ENCODE data around the gene GBA2. TPM values are rescaled to one million over a fixed set of nuclear protein-coding genes. Genes with fewer than 3 reads are reported as not detected.
A peak's percentile ranks its signal among the peaks of the same experiment; 100 is the strongest.

GBA2 gene
- total and polyA plus RNA-seq, 5 donors from 2014 or later: 18.7 to 47.9 (median 23.0) TPM

- Mint-ChIP-seq H3K36me3 (peaks cover 27% of the 10 kb centered on the region), H3K27ac (peak overlapping the region; percentile 55 to 73 (median 71)), H3K4me3 (no peak overlapping the region), H3K27me3 (no peaks in the 10 kb centered on the region), H3K9me3 (peaks cover 0 to 1% (median 0%) of the 10 kb centered on the region in 7 donors), H3K4me1 (peaks cover 0 to 20% (median 13%) of the 10 kb centered on the region in 4 donors)
- peaks cover 4% of the 10 kb centered on the region for H3K36me3 ChIP-seq (ENCODE audit: control insufficient read depth, insufficient read depth, low read length)
- H3K4me1 ChIP-seq (ENCODE audit: control insufficient read depth, insufficient read depth, low read length, poor library complexity, severe bottlenecking): no peaks in the 10 kb centered on the region
- H3K27me3 ChIP-seq (ENCODE audit: control insufficient read depth, insufficient read depth, low read length): no peaks in the 10 kb centered on the region
- H3K4me3 ChIP-seq (ENCODE audit: low read depth, low read length): no peak overlapping the region
- no peak overlapping the region for H3K27ac ChIP-seq (ENCODE audit: insufficient read depth, low read length, poor library complexity, severe bottlenecking)
- DNase-seq: peak; percentile 44 to 69 (median 65)
- ATAC-seq (ENCODE audit: low read depth in 2 of 2): peak; percentile 74 to 81
- no peaks in the 10 kb centered on the region for H3K9me3 ChIP-seq (ENCODE audit: control insufficient read depth in 2 of 2, low read length in 2 of 2)
Measured at GRCh38 chr9:35790385-35791296, 41.6 kb upstream of the GBA2 start.

DNA sequence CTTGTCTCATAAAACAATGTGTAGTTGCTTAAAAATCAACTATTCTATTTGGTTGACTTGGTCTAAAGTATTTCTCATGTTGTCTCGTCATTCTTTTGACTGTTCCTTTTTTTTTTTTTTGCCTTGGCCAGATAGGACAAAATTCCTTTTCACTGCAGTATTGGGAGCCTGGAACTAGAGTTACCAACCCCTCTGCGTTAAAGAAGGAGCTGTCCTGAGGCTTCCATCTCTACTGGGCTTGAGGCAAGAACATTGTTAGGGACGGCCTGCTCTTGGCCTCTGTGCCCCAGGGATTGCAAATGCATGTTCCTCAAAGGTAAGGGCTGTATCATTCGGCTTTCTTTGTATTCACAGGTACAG, 41.0 kb upstream of the GBA2 start:
- Mint-ChIP-seq H3K9me3 (peaks cover 0 to 1% (median 0%) of the 10 kb centered on the region in 7 donors), H3K27ac (peak overlapping the region in 2 of 3 donors; percentile 55 to 73), H3K36me3 (peaks cover 29% of the 10 kb centered on the region), H3K4me3 (no peak overlapping the region), H3K4me1 (peaks cover 0 to 20% (median 13%) of the 10 kb centered on the region in 4 donors), H3K27me3 (no peaks in the 10 kb centered on the region)
- Histone ChIP-seq H3K27ac (ENCODE audit: insufficient read depth, low read length, poor library complexity, severe bottlenecking) (no peak overlapping the region), H3K4me3 (ENCODE audit: low read depth, low read length) (no peak overlapping the region), H3K27me3 (ENCODE audit: control insufficient read depth, insufficient read depth, low read length) (no peaks in the 10 kb centered on the region), H3K9me3 (ENCODE audit: control insufficient read depth in 2 of 2, low read length in 2 of 2) (no peaks in the 10 kb centered on the region), H3K36me3 (ENCODE audit: control insufficient read depth, insufficient read depth, low read length) (peaks cover 6% of the 10 kb centered on the region), H3K4me1 (ENCODE audit: control insufficient read depth, insufficient read depth, low read length, poor library complexity, severe bottlenecking) (no peaks in the 10 kb centered on the region)
- DNase-seq: no peak
- peak in 1 of 2 donors; percentile 9 for ATAC-seq (ENCODE audit: low read depth in 2 of 2)

GRCh38 chr9:35789541-35789940, 40.5 kb upstream of the GBA2 start:
- Mint-ChIP-seq H3K4me1 (peaks cover 0 to 20% (median 12%) of the 10 kb centered on the region in 4 donors), H3K9me3 (peaks cover 0 to 1% (median 0%) of the 10 kb centered on the region in 7 donors), H3K4me3 (no peak overlapping the region), H3K36me3 (peaks cover 29% of the 10 kb centered on the region), H3K27ac (no peak overlapping the region), H3K27me3 (no peaks in the 10 kb centered on the region)
- no peaks in the 10 kb centered on the region for H3K27me3 ChIP-seq (ENCODE audit: control insufficient read depth, insufficient read depth, low read length)
- H3K27ac ChIP-seq (ENCODE audit: insufficient read depth, low read length, poor library complexity, severe bottlenecking): no peak overlapping the region
- no peaks in the 10 kb centered on the region for H3K4me1 ChIP-seq (ENCODE audit: control insufficient read depth, insufficient read depth, low read length, poor library complexity, severe bottlenecking)
- DNase-seq (no peak), ATAC-seq (ENCODE audit: low read depth in 2 of 2) (no peak)
- no peaks in the 10 kb centered on the region for H3K9me3 ChIP-seq (ENCODE audit: control insufficient read depth in 2 of 2, low read length in 2 of 2)
- H3K4me3 ChIP-seq (ENCODE audit: low read depth, low read length): no peak overlapping the region
- H3K36me3 ChIP-seq (ENCODE audit: control insufficient read depth, insufficient read depth, low read length): peaks cover 7% of the 10 kb centered on the region

- H3K4me1 Mint-ChIP-seq: peaks cover 0 to 8% (median 6%) of the 10 kb centered on the region in 4 donors
- Histone ChIP-seq H3K4me1 (ENCODE audit: control insufficient read depth, insufficient read depth, low read length, poor library complexity, severe bottlenecking) (no peaks in the 10 kb centered on the region), H3K27me3 (ENCODE audit: control insufficient read depth, insufficient read depth, low read length) (no peaks in the 10 kb centered on the region), H3K27ac (ENCODE audit: insufficient read depth, low read length, poor library complexity, severe bottlenecking) (no peak overlapping the region), H3K4me3 (ENCODE audit: low read depth, low read length) (no peak overlapping the region), H3K9me3 (ENCODE audit: control insufficient read depth in 2 of 2, low read length in 2 of 2) (no peaks in the 10 kb centered on the region), H3K36me3 (ENCODE audit: control insufficient read depth, insufficient read depth, low read length) (peaks cover 13% of the 10 kb centered on the region)
- H3K4me3 Mint-ChIP-seq: no peak overlapping the region
- ATAC-seq (ENCODE audit: low read depth in 2 of 2): no peak
- peaks cover 0 to 1% (median 0%) of the 10 kb centered on the region in 7 donors for H3K9me3 Mint-ChIP-seq
- no peak overlapping the region for H3K27ac Mint-ChIP-seq
- DNase-seq: no peak
- peaks cover 35% of the 10 kb centered on the region for H3K36me3 Mint-ChIP-seq
- no peaks in the 10 kb centered on the region for H3K27me3 Mint-ChIP-seq
Measured at GRCh38 chr9:35783418-35783817, 34.4 kb upstream of the GBA2 start.

- Mint-ChIP-seq H3K27me3 (no peaks in the 10 kb centered on the region), H3K27ac (no peak overlapping the region), H3K9me3 (peaks cover 0 to 3% (median 0%) of the 10 kb centered on the region in 7 donors), H3K4me1 (peaks cover 0 to 12% (median 9%) of the 10 kb centered on the region in 4 donors), H3K4me3 (no peak overlapping the region), H3K36me3 (peaks cover 28% of the 10 kb centered on the region)
- no peak for DNase-seq
- Histone ChIP-seq H3K4me1 (ENCODE audit: control insufficient read depth, insufficient read depth, low read length, poor library complexity, severe bottlenecking) (no peaks in the 10 kb centered on the region), H3K27me3 (ENCODE audit: control insufficient read depth, insufficient read depth, low read length) (no peaks in the 10 kb centered on the region), H3K4me3 (ENCODE audit: low read depth, low read length) (no peak overlapping the region), H3K9me3 (ENCODE audit: control insufficient read depth in 2 of 2, low read length in 2 of 2) (no peaks in the 10 kb centered on the region), H3K36me3 (ENCODE audit: control insufficient read depth, insufficient read depth, low read length) (peaks cover 12% of the 10 kb centered on the region), H3K27ac (ENCODE audit: insufficient read depth, low read length, poor library complexity, severe bottlenecking) (no peak overlapping the region)
- no peak for ATAC-seq (ENCODE audit: low read depth in 2 of 2)
Measured at GRCh38 chr9:35781066-35781465, 32.0 kb upstream of the GBA2 start.

DNA sequence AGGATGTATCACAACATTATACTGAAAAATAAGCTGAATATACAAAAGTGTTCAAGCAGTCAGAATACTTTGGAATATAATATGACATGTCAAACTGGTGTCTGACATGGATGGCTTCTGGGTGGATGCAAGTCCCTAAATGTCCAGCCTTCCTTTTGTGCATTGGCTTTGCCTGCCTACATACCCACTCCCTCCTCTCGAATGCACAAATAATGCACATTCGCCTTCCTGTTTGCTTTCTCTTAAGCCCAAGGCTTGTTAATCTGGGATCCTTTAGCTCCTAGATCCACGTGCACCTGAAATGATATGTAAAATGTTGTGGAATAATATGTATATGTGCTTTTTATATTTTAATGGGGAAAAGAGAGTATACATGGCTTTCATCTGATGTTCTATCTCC, 29.5 kb upstream of the GBA2 start:
- DNase-seq: no peak
- Histone ChIP-seq H3K4me3 (ENCODE audit: low read depth, low read length) (no peak overlapping the region), H3K4me1 (ENCODE audit: control insufficient read depth, insufficient read depth, low read length, poor library complexity, severe bottlenecking) (no peaks in the 10 kb centered on the region), H3K27me3 (ENCODE audit: control insufficient read depth, insufficient read depth, low read length) (no peaks in the 10 kb centered on the region), H3K27ac (ENCODE audit: insufficient read depth, low read length, poor library complexity, severe bottlenecking) (no peak overlapping the region), H3K9me3 (ENCODE audit: control insufficient read depth in 2 of 2, low read length in 2 of 2) (no peaks in the 10 kb centered on the region), H3K36me3 (ENCODE audit: control insufficient read depth, insufficient read depth, low read length) (peaks cover 5% of the 10 kb centered on the region)
- H3K4me1 Mint-ChIP-seq: peaks cover 0 to 17% (median 10%) of the 10 kb centered on the region in 4 donors
- H3K9me3 Mint-ChIP-seq: peaks cover 0 to 2% (median 0%) of the 10 kb centered on the region in 7 donors
- H3K4me3 Mint-ChIP-seq: no peak overlapping the region
- H3K27me3 Mint-ChIP-seq: no peaks in the 10 kb centered on the region
- ATAC-seq (ENCODE audit: low read depth in 2 of 2): no peak
- H3K27ac Mint-ChIP-seq: no peak overlapping the region
- H3K36me3 Mint-ChIP-seq: peaks cover 17% of the 10 kb centered on the region

- Mint-ChIP-seq H3K36me3 (peaks cover 13% of the 10 kb centered on the region), H3K27ac (peak overlapping the region in 1 of 3 donors; percentile 56), H3K27me3 (no peaks in the 10 kb centered on the region), H3K4me3 (no peak overlapping the region), H3K4me1 (peaks cover 0 to 13% (median 9%) of the 10 kb centered on the region in 4 donors), H3K9me3 (peaks cover 0 to 2% (median 0%) of the 10 kb centered on the region in 7 donors)
- Histone ChIP-seq H3K27ac (ENCODE audit: insufficient read depth, low read length, poor library complexity, severe bottlenecking) (no peak overlapping the region), H3K4me3 (ENCODE audit: low read depth, low read length) (no peak overlapping the region), H3K4me1 (ENCODE audit: control insufficient read depth, insufficient read depth, low read length, poor library complexity, severe bottlenecking) (no peaks in the 10 kb centered on the region), H3K36me3 (ENCODE audit: control insufficient read depth, insufficient read depth, low read length) (peaks cover 4% of the 10 kb centered on the region), H3K27me3 (ENCODE audit: control insufficient read depth, insufficient read depth, low read length) (no peaks in the 10 kb centered on the region), H3K9me3 (ENCODE audit: control insufficient read depth in 2 of 2, low read length in 2 of 2) (no peaks in the 10 kb centered on the region)
- DNase-seq (no peak), ATAC-seq (ENCODE audit: low read depth in 2 of 2) (no peak)
Measured at GRCh38 chr9:35776018-35776417, 27.0 kb upstream of the GBA2 start.

Measured in CD4-positive, CD25-positive, alpha-beta regulatory T cell (primary cell).